ENCODE results near the gene WNT7B.

The WNT7B gene

GRCh38 chr22:45961679-45962433 lies 15.1 kb downstream of the WNT7B start (continued):
- TF ChIP-seq TSHZ2 (CRISPR knock-in tag; IDR thresholded peaks at IDR 0.05) (no peak), ZFP3 (CRISPR knock-in tag; IDR thresholded peaks at IDR 0.05) (no peak), BACH2 (CRISPR knock-in tag; IDR thresholded peaks at IDR 0.05; ENCODE audit: borderline replicate concordance) (no peak), CSRNP3 (CRISPR knock-in tag; IDR thresholded peaks at IDR 0.05) (no peak), ZNF8 (CRISPR knock-in tag; IDR thresholded peaks at IDR 0.05) (no peak), CSDC2 (CRISPR knock-in tag; IDR thresholded peaks at IDR 0.05) (no peak)

GRCh38 chr22:45960477-45961386 lies 16.2 kb downstream of the WNT7B start:
- TF ChIP-seq PPARA (CRISPR knock-in tag; IDR thresholded peaks at IDR 0.05; ENCODE audit: borderline replicate concordance) = no peak
- no peak for TF ChIP-seq ZNF565 (CRISPR knock-in tag; conservative IDR thresholded peaks at IDR 0.05; ENCODE audit: low read depth)
- no peak for TF ChIP-seq SNAI2 (CRISPR knock-in tag; IDR thresholded peaks at IDR 0.05)
- TF ChIP-seq TCF4 (CRISPR knock-in tag; IDR thresholded peaks at IDR 0.05; ENCODE audit: borderline replicate concordance) = no peak
- TF ChIP-seq ZC3H10 (CRISPR knock-in tag; IDR thresholded peaks at IDR 0.05) = no peak
- TF ChIP-seq ZFP3 (CRISPR knock-in tag; IDR thresholded peaks at IDR 0.05) = no peak
- TF ChIP-seq ZFP30 (CRISPR knock-in tag; IDR thresholded peaks at IDR 0.05) = no peak
- no peak for TF ChIP-seq ARNTL (CRISPR knock-in tag; IDR thresholded peaks at IDR 0.05; ENCODE audit: borderline replicate concordance, low read depth)
- TF ChIP-seq ZNF8 (CRISPR knock-in tag; IDR thresholded peaks at IDR 0.05) = no peak
- TF ChIP-seq TOX (CRISPR knock-in tag; IDR thresholded peaks at IDR 0.05; ENCODE audit: borderline replicate concordance) = no peak
- no peak for TF ChIP-seq POU6F1 (CRISPR knock-in tag; IDR thresholded peaks at IDR 0.05; ENCODE audit: borderline replicate concordance, low read depth)
- no peak for TF ChIP-seq ESRRG (CRISPR knock-in tag; IDR thresholded peaks at IDR 0.05)
- no peak for TF ChIP-seq TSHZ2 (CRISPR knock-in tag; IDR thresholded peaks at IDR 0.05)
- no peak for TF ChIP-seq CSRNP3 (CRISPR knock-in tag; IDR thresholded peaks at IDR 0.05)
- TF ChIP-seq CREB5 (CRISPR knock-in tag; IDR thresholded peaks at IDR 0.05; ENCODE audit: low read depth) = no peak
- TF ChIP-seq ISL1 (CRISPR knock-in tag; IDR thresholded peaks at IDR 0.05) = no peak
- TF ChIP-seq GLIS3 (CRISPR knock-in tag; IDR thresholded peaks at IDR 0.05) = no peak
- ATAC-seq = no peak
